Fibroblast of mammary gland (primary cell): ENCODE measurements around the gene SATB1.

ENCODE experiments used
- DNase-seq: peaks from one replicate; pipeline ENCODE4 v3.0.0-alpha.2; 2010; ENCODE audit warnings: low read depth
- H3K4me3 ChIP-seq: 2 replicates; pipeline ENCODE4 v1.5.1; 2011; ENCODE audit warnings: low read depth, mild to moderate bottlenecking, low read length, moderate library complexity; ENCODE audit not compliant: control insufficient read depth
- TF ChIP-seq, protein P1 (sequence below): conservative IDR thresholded peaks from 2 replicates; pipeline ENCODE4 v1.5.1; 2011; ENCODE audit warnings: low read depth, low read length, inconsistent platforms; ENCODE audit not compliant: control insufficient read depth, insufficient read depth

The SATB1 gene

GRCh38 chr3:18402239-18402799 is 22.8 kb downstream of the SATB1 start:
- TF ChIP-seq, protein P1, sequence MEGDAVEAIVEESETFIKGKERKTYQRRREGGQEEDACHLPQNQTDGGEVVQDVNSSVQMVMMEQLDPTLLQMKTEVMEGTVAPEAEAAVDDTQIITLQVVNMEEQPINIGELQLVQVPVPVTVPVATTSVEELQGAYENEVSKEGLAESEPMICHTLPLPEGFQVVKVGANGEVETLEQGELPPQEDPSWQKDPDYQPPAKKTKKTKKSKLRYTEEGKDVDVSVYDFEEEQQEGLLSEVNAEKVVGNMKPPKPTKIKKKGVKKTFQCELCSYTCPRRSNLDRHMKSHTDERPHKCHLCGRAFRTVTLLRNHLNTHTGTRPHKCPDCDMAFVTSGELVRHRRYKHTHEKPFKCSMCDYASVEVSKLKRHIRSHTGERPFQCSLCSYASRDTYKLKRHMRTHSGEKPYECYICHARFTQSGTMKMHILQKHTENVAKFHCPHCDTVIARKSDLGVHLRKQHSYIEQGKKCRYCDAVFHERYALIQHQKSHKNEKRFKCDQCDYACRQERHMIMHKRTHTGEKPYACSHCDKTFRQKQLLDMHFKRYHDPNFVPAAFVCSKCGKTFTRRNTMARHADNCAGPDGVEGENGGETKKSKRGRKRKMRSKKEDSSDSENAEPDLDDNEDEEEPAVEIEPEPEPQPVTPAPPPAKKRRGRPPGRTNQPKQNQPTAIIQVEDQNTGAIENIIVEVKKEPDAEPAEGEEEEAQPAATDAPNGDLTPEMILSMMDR, result no peak
- no peak overlapping the region for H3K4me3 ChIP-seq
- no peak for DNase-seq

GRCh38 chr3:18401300-18401961 is 23.7 kb downstream of the SATB1 start:
- TF ChIP-seq, protein P1, result no peak
- H3K4me3 ChIP-seq, result no peak overlapping the region
- DNase-seq, result no peak

GRCh38 chr3:18398448-18398847 is 26.7 kb downstream of the SATB1 start:
- no peak for DNase-seq
- H3K4me3 ChIP-seq, result no peak overlapping the region
- TF ChIP-seq, protein P1, result no peak

- no peak for DNase-seq
- no peak overlapping the region for H3K4me3 ChIP-seq
- TF ChIP-seq, protein P1, result no peak
These were observed 28.7 kb downstream of the SATB1 start for GRCh38 chr3:18396428-18396827.

- TF ChIP-seq, protein P1, result no peak
- DNase-seq, result no peak
- no peak overlapping the region for H3K4me3 ChIP-seq
These were observed 30.6 kb downstream of the SATB1 start for GRCh38 chr3:18394384-18394995.

- TF ChIP-seq, protein P1, result no peak
- H3K4me3 ChIP-seq, result no peak overlapping the region
- DNase-seq, result peak; percentile 29
These were observed 31.2 kb downstream of the SATB1 start for GRCh38 chr3:18393906-18394305.
